Smooth muscle cell (in vitro differentiated cells): ENCODE results near the gene SLC6A16. TPM values are rescaled to one million over a fixed set of nuclear protein-coding genes. Genes with fewer than 3 reads are reported as not detected.
A peak's percentile ranks its signal among the peaks of the same experiment; 100 is the strongest.

Source experiments
- DNase-seq: peaks from one replicate; lab custom pipeline; 2025; ENCODE audit not compliant: unreplicated experiment; lab: John Stamatoyannopoulos, UW
- H2AFZ ChIP-seq: fragments of 200-600 bp; sonication (generic); 2 replicates; pipeline ENCODE4 v1.6.0; 2016; ENCODE audit warnings: antibody characterized with exemption, low read depth, mild to moderate bottlenecking
- H3F3A ChIP-seq: fragments of 200-600 bp; sonication (generic); 2 replicates; pipeline ENCODE4 v1.6.0; 2017; ENCODE audit warnings: antibody characterized with exemption, low read depth
- H3K27ac ChIP-seq: fragments of 200-600 bp; sonication (generic); 2 replicates; pipeline ENCODE4 v1.5.1; 2016; ENCODE audit warnings: low read depth, mild to moderate bottlenecking
- H3K27me3 ChIP-seq: fragments of 200-600 bp; sonication (generic); 2 replicates; pipeline ENCODE4 v1.6.1; 2016; ENCODE audit warnings: low read depth, mild to moderate bottlenecking
- H3K36me3 ChIP-seq: fragments of 200-600 bp; sonication (generic); 2 replicates; pipeline ENCODE4 v1.5.1; 2016; ENCODE audit warnings: low read depth
- H3K4me1 ChIP-seq: fragments of 200-600 bp; sonication (generic); 2 replicates; pipeline ENCODE4 v1.5.1; 2016; ENCODE audit warnings: low read depth
- H3K4me2 ChIP-seq: fragments of 200-600 bp; sonication (generic); 2 replicates; pipeline ENCODE4 v1.6.0; 2016; ENCODE audit warnings: mild to moderate bottlenecking
- H3K4me3 ChIP-seq: fragments of 200-600 bp; sonication (generic); 2 replicates; pipeline ENCODE4 v1.5.1; 2016; ENCODE audit warnings: mild to moderate bottlenecking
- H3K79me2 ChIP-seq: fragments of 200-600 bp; sonication (generic); 2 replicates; pipeline ENCODE4 v1.6.0; 2016; ENCODE audit warnings: low read depth, mild to moderate bottlenecking
- H3K9ac ChIP-seq: fragments of 200-600 bp; sonication (generic); 2 replicates; pipeline ENCODE4 v1.6.0; 2016; ENCODE audit warnings: low read depth
- H3K9me3 ChIP-seq: fragments of 200-600 bp; sonication (generic); replicated peaks from 2 replicates; pipeline ENCODE4 v1.5.1; 2016; ENCODE audit warnings: low read depth
- H4K20me1 ChIP-seq: fragments of 200-600 bp; sonication (generic); 2 replicates; pipeline ENCODE4 v1.6.0; 2016; ENCODE audit warnings: low read depth
- WGBS: methylation state at CpG from one replicate; pipeline ENCODE4 v1.1.7; 2016; ENCODE audit warnings: low lambda C conversion rate; 5-methylcytosine and 5-hydroxymethylcytosine counted together
- polyA plus RNA-seq: library from polyadenylated mRNA; unstranded; fragments of >200 nt; fragmentation: Nextera tagmentation; extraction: Ambion mirVana; gene quantifications from 2 replicates; pipeline ENCODE4 v1.2.1, GENCODE V29; 2016
- total RNA-seq: library from RNA; depleted of rRNA; stranded (reverse); fragments of >200 nt; gene quantifications from 2 replicates; pipeline ENCODE4 v1.2.3, GENCODE V29; 2014
- TF ChIP-seq, protein P1 (sequence below): fragments of 200-600 bp; sonication (generic); IDR thresholded peaks from 2 replicates; pipeline ENCODE4 v1.5.1; 2017; ENCODE audit warnings: borderline replicate concordance, mild to moderate bottlenecking, antibody characterized with exemption; ENCODE audit not compliant: insufficient read depth, poor library complexity, severe bottlenecking

Gene SLC6A16
- total and polyA plus RNA-seq, 2 experiments from 2014 or later, result 1.4 to 2.3 TPM

DNA sequence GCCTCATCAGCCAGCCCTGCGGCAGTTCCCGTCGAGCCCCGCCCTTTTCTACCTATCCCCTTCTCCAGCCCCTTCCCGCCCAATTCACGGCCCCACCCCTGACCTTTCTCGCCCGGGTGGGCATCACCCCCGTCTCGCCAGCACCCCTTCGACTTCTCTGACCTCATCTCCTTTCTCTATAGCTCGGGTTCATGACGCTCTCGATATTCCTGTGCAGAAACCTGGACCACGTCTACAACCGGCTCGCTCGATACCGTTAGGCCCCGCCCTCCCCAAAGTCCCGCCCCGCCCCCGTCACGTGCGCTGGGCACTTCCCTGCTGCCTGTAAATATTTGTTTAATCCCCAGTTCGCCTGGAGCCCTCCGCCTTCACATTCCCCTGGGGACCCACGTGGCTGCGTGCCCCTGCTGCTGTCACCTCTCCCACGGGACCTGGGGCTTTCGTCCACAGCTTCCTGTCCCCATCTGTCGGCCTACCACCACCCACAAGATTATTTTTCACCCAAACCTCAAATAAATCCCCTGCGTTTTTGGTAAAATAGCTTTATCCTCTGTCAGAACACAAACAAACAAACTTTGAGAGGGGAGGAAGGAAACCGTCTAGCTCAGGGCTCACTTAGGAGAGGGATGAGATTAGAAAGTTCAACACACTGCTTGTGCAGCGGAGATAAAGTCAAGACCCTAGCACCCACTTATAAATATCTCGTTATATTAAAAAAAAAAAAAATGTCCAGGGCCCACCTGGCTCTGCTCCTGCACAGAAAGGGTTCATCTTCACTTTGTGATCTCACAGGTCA lies 15.3 kb upstream of the SLC6A16 start:
- Histone ChIP-seq H3K36me3 (peaks cover under 1% of the 10 kb centered on the region), H3K27ac (no peak overlapping the region), H3K27me3 (no peaks in the 10 kb centered on the region), H4K20me1 (peaks cover 73% of the 10 kb centered on the region), H3K4me1 (peaks cover 4% of the 10 kb centered on the region), H3K4me2 (peak overlapping the region; percentile 79), H3K9me3 (no peaks in the 10 kb centered on the region), H3K79me2 (no peaks in the 10 kb centered on the region), H3K4me3 (no peak overlapping the region), H2AFZ (no peak overlapping the region), H3F3A (peaks cover 4% of the 10 kb centered on the region), H3K9ac (no peak overlapping the region)
- 23% methylated on average over 27 of the region's 36 CpGs for WGBS
- peak; percentile 43 for DNase-seq
- TF ChIP-seq, protein P1, sequence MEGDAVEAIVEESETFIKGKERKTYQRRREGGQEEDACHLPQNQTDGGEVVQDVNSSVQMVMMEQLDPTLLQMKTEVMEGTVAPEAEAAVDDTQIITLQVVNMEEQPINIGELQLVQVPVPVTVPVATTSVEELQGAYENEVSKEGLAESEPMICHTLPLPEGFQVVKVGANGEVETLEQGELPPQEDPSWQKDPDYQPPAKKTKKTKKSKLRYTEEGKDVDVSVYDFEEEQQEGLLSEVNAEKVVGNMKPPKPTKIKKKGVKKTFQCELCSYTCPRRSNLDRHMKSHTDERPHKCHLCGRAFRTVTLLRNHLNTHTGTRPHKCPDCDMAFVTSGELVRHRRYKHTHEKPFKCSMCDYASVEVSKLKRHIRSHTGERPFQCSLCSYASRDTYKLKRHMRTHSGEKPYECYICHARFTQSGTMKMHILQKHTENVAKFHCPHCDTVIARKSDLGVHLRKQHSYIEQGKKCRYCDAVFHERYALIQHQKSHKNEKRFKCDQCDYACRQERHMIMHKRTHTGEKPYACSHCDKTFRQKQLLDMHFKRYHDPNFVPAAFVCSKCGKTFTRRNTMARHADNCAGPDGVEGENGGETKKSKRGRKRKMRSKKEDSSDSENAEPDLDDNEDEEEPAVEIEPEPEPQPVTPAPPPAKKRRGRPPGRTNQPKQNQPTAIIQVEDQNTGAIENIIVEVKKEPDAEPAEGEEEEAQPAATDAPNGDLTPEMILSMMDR, result no peak

DNA sequence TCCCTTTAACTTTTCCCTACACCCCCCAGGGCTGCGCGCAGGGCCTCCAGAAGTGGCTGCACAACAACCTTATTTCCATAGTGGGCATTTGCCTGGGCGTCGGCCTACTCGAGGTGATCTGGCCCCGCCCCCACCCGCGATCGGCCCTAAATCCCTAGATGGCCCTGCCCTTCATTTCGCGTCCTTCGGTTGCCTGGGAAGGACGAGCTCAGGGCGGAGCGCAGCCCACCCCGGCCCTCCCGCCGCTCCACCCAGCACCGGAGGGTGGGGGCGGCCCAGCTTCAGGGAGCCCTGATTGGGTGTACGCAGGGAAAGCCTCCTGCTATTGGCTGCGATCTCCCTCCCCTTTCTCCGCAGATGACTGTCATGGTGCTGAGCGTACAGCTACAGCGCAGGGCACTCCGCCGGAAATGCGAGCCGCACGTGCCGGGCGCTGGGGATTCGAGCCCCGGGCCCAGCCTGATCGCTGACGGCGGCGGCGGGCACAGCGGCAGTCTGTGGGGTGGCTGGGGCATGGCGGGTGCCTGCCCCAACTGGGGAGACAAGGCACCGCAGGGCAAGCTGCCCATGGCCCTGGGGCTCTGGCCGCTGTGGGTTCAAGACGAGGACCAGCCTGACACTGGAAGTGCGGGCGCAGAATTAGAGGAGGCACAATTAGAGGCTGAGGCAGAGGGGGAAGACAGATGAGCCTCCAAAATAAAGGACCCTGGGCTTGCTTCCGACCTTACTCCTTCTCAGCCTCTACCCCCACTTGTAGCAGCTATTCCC lies 14.5 kb upstream of the SLC6A16 start:
- Histone ChIP-seq H3K27me3 (no peaks in the 10 kb centered on the region), H4K20me1 (peaks cover 66% of the 10 kb centered on the region), H3K79me2 (no peaks in the 10 kb centered on the region), H3K4me2 (peak overlapping the region; percentile 79), H2AFZ (no peak overlapping the region), H3K27ac (no peak overlapping the region), H3K36me3 (no peaks in the 10 kb centered on the region), H3K9me3 (no peaks in the 10 kb centered on the region), H3K4me1 (peaks cover 4% of the 10 kb centered on the region), H3K9ac (no peak overlapping the region), H3K4me3 (peak overlapping the region; percentile 36), H3F3A (peaks cover 4% of the 10 kb centered on the region)
- TF ChIP-seq, protein P1, result no peak
- DNase-seq, result peak; percentile 44
- WGBS, result 8% methylated on average over 43 of the region's 47 CpGs

DNA sequence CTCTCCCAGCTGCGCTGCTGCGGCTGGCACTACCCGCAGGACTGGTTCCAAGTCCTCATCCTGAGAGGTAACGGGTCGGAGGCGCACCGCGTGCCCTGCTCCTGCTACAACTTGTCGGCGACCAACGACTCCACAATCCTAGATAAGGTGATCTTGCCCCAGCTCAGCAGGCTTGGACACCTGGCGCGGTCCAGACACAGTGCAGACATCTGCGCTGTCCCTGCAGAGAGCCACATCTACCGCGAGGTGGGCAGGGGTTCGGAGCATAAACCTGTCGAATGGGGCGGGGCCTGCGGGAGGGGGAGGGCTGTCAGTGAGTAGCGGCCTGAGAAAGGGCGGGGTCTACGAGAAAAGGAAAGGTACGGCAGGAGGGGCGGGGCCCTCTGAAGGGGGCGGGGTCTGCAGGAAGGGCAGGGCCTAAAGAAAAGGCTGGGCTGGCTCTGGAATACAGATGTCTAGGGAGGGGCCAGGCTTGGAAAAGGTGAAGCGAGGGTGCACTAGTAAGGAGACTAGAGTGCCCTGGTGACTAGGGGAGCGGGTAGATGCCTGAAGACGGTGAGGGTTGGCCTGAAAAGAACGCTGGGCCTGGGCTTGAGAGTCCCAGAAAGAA lies 13.8 kb upstream of the SLC6A16 start:
- H3K27ac ChIP-seq, result no peak overlapping the region
- DNase-seq, result no peak
- peaks cover 59% of the 10 kb centered on the region for H4K20me1 ChIP-seq
- no peaks in the 10 kb centered on the region for H3K9me3 ChIP-seq
- no peaks in the 10 kb centered on the region for H3K79me2 ChIP-seq
- peaks cover 4% of the 10 kb centered on the region for H3F3A ChIP-seq
- H3K4me3 ChIP-seq, result peak overlapping the region; percentile 36
- peak overlapping the region; percentile 79 for H3K4me2 ChIP-seq
- 8% methylated on average over 29 of the region's 30 CpGs for WGBS
- no peaks in the 10 kb centered on the region for H3K27me3 ChIP-seq
- no peak overlapping the region for H2AFZ ChIP-seq
- H3K4me1 ChIP-seq, result peaks cover 4% of the 10 kb centered on the region
- no peak overlapping the region for H3K9ac ChIP-seq
- no peaks in the 10 kb centered on the region for H3K36me3 ChIP-seq
- TF ChIP-seq, protein P1, result no peak
